GM19395 (cell line): ENCODE measurements around the gene UBE2H.

Experiments used
- ATAC-seq: cut with Tn5 transposase; IDR thresholded peaks from one replicate; pipeline ENCODE4 v1.9.1; 2021; ENCODE audit warnings: mild to moderate bottlenecking, moderate library complexity; ENCODE audit not compliant: unreplicated experiment

Gene UBE2H

GRCh38 chr7:129792721-129793120 lies 160.0 kb downstream of the UBE2H start:
- no peak for ATAC-seq

- no peak for ATAC-seq
These were observed 162.6 kb downstream of the UBE2H start for GRCh38 chr7:129790136-129790535.

GRCh38 chr7:129789652-129790051 lies 163.1 kb downstream of the UBE2H start:
- ATAC-seq, result no peak

GRCh38 chr7:129789000-129789399 lies 163.8 kb downstream of the UBE2H start:
- ATAC-seq, result no peak

- ATAC-seq, result no peak
These were observed 165.8 kb downstream of the UBE2H start for GRCh38 chr7:129786825-129787563.

GRCh38 chr7:129785685-129786514 lies 166.9 kb downstream of the UBE2H start:
- no peak for ATAC-seq

- no peak for ATAC-seq
These were observed 167.7 kb downstream of the UBE2H start for GRCh38 chr7:129784783-129785684.

GRCh38 chr7:129784437-129784782 lies 168.3 kb downstream of the UBE2H start:
- no peak for ATAC-seq

GRCh38 chr7:129783584-129783919 lies 169.2 kb downstream of the UBE2H start:
- ATAC-seq, result no peak

- no peak for ATAC-seq
These were observed 169.8 kb downstream of the UBE2H start for GRCh38 chr7:129782818-129783583.

GRCh38 chr7:129781928-129782817 lies 170.6 kb downstream of the UBE2H start:
- no peak for ATAC-seq

- ATAC-seq, result no peak
These were observed 171.5 kb downstream of the UBE2H start for GRCh38 chr7:129780974-129781927.
